ENCODE data around the gene AQP3. TPM values are rescaled to one million over a fixed set of nuclear protein-coding genes. Genes with fewer than 3 reads are reported as not detected.

The AQP3 gene
- total and polyA plus RNA-seq, 2 of the 13 experiments (the other 11 are each of a cell fraction or from before 2014, with no cell fraction given): 1.4 to 5.5 TPM

DNA sequence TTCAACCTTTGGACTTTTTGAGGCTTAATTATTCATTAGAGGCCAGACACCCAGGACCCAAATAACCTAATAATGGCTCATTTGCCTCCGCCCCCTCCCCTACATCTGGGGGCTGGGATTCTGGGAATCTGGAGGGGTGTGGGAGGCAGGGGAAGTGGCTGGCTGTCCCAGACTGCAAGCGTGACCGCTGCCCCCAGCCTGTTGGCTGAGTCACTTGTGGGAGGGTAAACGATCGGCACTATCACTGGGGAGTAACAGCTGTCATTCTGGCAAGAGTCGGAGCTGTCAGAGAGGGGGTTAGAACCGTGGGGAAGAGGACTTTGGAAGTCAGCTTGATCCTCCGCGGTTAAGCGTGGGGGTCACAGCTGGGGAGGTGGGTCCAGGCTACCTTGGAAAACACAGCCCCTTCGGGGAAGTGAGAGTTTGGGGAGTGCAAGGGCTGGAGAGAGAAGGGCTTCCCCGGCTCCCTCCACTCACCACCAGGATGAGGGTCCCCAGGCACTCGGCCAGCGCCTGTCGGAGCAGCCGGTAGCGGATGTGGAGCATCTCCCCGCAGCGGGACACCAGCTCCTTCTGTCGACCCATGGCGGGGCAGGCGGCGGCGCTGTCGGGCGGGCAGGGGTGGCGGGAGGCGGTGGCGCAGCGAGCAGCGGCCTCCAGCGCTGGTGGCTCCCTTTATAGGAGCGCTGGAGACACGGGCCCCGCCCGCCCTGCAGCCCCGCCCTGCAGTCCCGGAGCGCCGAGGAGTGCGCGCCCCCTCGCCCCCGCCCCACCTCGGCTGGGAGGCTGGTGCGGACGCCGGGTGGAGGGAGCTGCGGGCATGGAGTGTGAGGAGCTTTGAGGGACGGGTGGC, at the start of gene AQP3 (continued):
- no peak for TF ChIP-seq ZNF256 (CRISPR knock-in tag; conservative IDR thresholded peaks at IDR 0.05)
- TF ChIP-seq, protein P1, sequence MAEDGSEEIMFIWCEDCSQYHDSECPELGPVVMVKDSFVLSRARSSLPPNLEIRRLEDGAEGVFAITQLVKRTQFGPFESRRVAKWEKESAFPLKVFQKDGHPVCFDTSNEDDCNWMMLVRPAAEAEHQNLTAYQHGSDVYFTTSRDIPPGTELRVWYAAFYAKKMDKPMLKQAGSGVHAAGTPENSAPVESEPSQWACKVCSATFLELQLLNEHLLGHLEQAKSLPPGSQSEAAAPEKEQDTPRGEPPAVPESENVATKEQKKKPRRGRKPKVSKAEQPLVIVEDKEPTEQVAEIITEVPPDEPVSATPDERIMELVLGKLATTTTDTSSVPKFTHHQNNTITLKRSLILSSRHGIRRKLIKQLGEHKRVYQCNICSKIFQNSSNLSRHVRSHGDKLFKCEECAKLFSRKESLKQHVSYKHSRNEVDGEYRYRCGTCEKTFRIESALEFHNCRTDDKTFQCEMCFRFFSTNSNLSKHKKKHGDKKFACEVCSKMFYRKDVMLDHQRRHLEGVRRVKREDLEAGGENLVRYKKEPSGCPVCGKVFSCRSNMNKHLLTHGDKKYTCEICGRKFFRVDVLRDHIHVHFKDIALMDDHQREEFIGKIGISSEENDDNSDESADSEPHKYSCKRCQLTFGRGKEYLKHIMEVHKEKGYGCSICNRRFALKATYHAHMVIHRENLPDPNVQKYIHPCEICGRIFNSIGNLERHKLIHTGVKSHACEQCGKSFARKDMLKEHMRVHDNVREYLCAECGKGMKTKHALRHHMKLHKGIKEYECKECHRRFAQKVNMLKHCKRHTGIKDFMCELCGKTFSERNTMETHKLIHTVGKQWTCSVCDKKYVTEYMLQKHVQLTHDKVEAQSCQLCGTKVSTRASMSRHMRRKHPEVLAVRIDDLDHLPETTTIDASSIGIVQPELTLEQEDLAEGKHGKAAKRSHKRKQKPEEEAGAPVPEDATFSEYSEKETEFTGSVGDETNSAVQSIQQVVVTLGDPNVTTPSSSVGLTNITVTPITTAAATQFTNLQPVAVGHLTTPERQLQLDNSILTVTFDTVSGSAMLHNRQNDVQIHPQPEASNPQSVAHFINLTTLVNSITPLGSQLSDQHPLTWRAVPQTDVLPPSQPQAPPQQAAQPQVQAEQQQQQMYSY (CRISPR knock-in tag; IDR thresholded peaks at IDR 0.05): no peak
- TF ChIP-seq ZSCAN29 (CRISPR knock-in tag; conservative IDR thresholded peaks at IDR 0.05): 0 out of 2 replicates have a peak, but pooled peaks have one; percentile 58
- TF ChIP-seq ZNF766 (CRISPR knock-in tag; IDR thresholded peaks at IDR 0.05; ENCODE audit: borderline replicate concordance): no peak
- no peak for TF ChIP-seq RARA (CRISPR knock-in tag; IDR thresholded peaks at IDR 0.05)
- TF ChIP-seq MIER3 (CRISPR knock-in tag; IDR thresholded peaks at IDR 0.05; ENCODE audit: borderline replicate concordance): 0 out of 2 replicates have a peak, but pooled peaks have one; percentile 12
- no peak for TF ChIP-seq NAIF1 (CRISPR knock-in tag; IDR thresholded peaks at IDR 0.05; ENCODE audit: borderline replicate concordance)
- TF ChIP-seq, protein P2, sequence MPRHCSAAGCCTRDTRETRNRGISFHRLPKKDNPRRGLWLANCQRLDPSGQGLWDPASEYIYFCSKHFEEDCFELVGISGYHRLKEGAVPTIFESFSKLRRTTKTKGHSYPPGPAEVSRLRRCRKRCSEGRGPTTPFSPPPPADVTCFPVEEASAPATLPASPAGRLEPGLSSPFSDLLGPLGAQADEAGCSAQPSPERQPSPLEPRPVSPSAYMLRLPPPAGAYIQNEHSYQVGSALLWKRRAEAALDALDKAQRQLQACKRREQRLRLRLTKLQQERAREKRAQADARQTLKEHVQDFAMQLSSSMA (CRISPR knock-in tag; IDR thresholded peaks at IDR 0.05): no peak
- no peak for TF ChIP-seq HNRNPUL1 (IDR thresholded peaks at IDR 0.05; ENCODE audit: low read depth, low read length)
- TF ChIP-seq, protein P3, sequence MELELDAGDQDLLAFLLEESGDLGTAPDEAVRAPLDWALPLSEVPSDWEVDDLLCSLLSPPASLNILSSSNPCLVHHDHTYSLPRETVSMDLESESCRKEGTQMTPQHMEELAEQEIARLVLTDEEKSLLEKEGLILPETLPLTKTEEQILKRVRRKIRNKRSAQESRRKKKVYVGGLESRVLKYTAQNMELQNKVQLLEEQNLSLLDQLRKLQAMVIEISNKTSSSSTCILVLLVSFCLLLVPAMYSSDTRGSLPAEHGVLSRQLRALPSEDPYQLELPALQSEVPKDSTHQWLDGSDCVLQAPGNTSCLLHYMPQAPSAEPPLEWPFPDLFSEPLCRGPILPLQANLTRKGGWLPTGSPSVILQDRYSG (CRISPR knock-in tag; IDR thresholded peaks at IDR 0.05): no peak
- TF ChIP-seq, protein P4, sequence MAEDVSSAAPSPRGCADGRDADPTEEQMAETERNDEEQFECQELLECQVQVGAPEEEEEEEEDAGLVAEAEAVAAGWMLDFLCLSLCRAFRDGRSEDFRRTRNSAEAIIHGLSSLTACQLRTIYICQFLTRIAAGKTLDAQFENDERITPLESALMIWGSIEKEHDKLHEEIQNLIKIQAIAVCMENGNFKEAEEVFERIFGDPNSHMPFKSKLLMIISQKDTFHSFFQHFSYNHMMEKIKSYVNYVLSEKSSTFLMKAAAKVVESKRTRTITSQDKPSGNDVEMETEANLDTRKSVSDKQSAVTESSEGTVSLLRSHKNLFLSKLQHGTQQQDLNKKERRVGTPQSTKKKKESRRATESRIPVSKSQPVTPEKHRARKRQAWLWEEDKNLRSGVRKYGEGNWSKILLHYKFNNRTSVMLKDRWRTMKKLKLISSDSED (CRISPR knock-in tag; IDR thresholded peaks at IDR 0.05): no peak
- TF ChIP-seq PAF1 (CRISPR knock-in tag; IDR thresholded peaks at IDR 0.05): no peak
- TF ChIP-seq NFYB (CRISPR knock-in tag; IDR thresholded peaks at IDR 0.05): peak; percentile 44; the same call in 1 of the 2 replicates
- no peak for TF ChIP-seq ZFP36 (IDR thresholded peaks at IDR 0.05; ENCODE audit: borderline replicate concordance, low read depth, low read length, partially characterized antibody)
- TF ChIP-seq YY1 (IDR thresholded peaks at IDR 0.05; ENCODE audit: insufficient read depth, insufficient replicate concordance, low read depth, low read length): no peak
- no peak for TF ChIP-seq FOXJ3 (CRISPR knock-in tag; IDR thresholded peaks at IDR 0.05; ENCODE audit: borderline replicate concordance)
- TF ChIP-seq XBP1 (CRISPR knock-in tag; IDR thresholded peaks at IDR 0.05): no peak
- TF ChIP-seq, protein P5, sequence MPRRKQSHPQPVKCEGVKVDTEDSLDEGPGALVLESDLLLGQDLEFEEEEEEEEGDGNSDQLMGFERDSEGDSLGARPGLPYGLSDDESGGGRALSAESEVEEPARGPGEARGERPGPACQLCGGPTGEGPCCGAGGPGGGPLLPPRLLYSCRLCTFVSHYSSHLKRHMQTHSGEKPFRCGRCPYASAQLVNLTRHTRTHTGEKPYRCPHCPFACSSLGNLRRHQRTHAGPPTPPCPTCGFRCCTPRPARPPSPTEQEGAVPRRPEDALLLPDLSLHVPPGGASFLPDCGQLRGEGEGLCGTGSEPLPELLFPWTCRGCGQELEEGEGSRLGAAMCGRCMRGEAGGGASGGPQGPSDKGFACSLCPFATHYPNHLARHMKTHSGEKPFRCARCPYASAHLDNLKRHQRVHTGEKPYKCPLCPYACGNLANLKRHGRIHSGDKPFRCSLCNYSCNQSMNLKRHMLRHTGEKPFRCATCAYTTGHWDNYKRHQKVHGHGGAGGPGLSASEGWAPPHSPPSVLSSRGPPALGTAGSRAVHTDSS (CRISPR knock-in tag; conservative IDR thresholded peaks at IDR 0.05): no peak
- TF ChIP-seq ZFP36L2 (CRISPR knock-in tag; IDR thresholded peaks at IDR 0.05): no peak
- no peak for TF ChIP-seq ZNF652 (CRISPR knock-in tag; IDR thresholded peaks at IDR 0.05; ENCODE audit: borderline replicate concordance, low read depth)
- TF ChIP-seq ZNF816 (CRISPR knock-in tag; IDR thresholded peaks at IDR 0.05; ENCODE audit: borderline replicate concordance): no peak

Data from HepG2 (cell line).